ENCODE results near the gene CCN2. TPM values are rescaled to one million over a fixed set of nuclear protein-coding genes. Genes with fewer than 3 reads are reported as not detected.

The CCN2 gene
- total RNA-seq, 2 donors from 2014 or later: 19.4 to 115 TPM

GRCh38 chr6:131949909-131950766 is 1.0 kb downstream of the CCN2 start:
- no peaks in the 10 kb centered on the region for H3K9me3 ChIP-seq
- H3K4me1 ChIP-seq: no peaks in the 10 kb centered on the region
- H3K9ac ChIP-seq (ENCODE audit: low read depth in 2 of 2, low read length in 2 of 2): peak overlapping the region; percentile 84 to 93
- peak overlapping the region; percentile 76 for H3K27ac ChIP-seq
- H3K27me3 ChIP-seq: no peaks in the 10 kb centered on the region
- TF ChIP-seq, protein P1, sequence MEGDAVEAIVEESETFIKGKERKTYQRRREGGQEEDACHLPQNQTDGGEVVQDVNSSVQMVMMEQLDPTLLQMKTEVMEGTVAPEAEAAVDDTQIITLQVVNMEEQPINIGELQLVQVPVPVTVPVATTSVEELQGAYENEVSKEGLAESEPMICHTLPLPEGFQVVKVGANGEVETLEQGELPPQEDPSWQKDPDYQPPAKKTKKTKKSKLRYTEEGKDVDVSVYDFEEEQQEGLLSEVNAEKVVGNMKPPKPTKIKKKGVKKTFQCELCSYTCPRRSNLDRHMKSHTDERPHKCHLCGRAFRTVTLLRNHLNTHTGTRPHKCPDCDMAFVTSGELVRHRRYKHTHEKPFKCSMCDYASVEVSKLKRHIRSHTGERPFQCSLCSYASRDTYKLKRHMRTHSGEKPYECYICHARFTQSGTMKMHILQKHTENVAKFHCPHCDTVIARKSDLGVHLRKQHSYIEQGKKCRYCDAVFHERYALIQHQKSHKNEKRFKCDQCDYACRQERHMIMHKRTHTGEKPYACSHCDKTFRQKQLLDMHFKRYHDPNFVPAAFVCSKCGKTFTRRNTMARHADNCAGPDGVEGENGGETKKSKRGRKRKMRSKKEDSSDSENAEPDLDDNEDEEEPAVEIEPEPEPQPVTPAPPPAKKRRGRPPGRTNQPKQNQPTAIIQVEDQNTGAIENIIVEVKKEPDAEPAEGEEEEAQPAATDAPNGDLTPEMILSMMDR (IDR thresholded peaks at IDR 0.05): no peak
- H3K4me3 ChIP-seq: peak overlapping the region; percentile 57
- intact Hi-C loops (cut with DNase I): loop anchor here (5.0 kb wide), 1 partner anchor 212 kb away; no protein-coding TSS in a partner anchor
- no peaks in the 10 kb centered on the region for H3K36me3 ChIP-seq
- peak; percentile 83 for DNase-seq

- intact Hi-C loops (cut with DNase I): loop anchor here (5.0 kb wide), 1 partner anchor 213 kb away; no protein-coding TSS in a partner anchor
- no peaks in the 10 kb centered on the region for H3K36me3 ChIP-seq
- H3K27ac ChIP-seq: peak overlapping the region; percentile 76
- no peaks in the 10 kb centered on the region for H3K27me3 ChIP-seq
- TF ChIP-seq, protein P1 (IDR thresholded peaks at IDR 0.05): no peak
- DNase-seq: no peak
- H3K4me1 ChIP-seq: no peaks in the 10 kb centered on the region
- H3K4me3 ChIP-seq: peak overlapping the region; percentile 57
- H3K9ac ChIP-seq (ENCODE audit: low read depth in 2 of 2, low read length in 2 of 2): peak overlapping the region; percentile 82 to 84
- no peaks in the 10 kb centered on the region for H3K9me3 ChIP-seq
Observed at GRCh38 chr6:131949620-131949908, 1.6 kb downstream of the CCN2 start.

- H3K4me3 ChIP-seq: peak overlapping the region; percentile 57
- TF ChIP-seq, protein P1 (IDR thresholded peaks at IDR 0.05): no peak
- H3K27ac ChIP-seq: peak overlapping the region; percentile 76
- H3K36me3 ChIP-seq: no peaks in the 10 kb centered on the region
- H3K9me3 ChIP-seq: no peaks in the 10 kb centered on the region
- peak overlapping the region in 1 of 2 donors; percentile 48 for H3K9ac ChIP-seq (ENCODE audit: low read depth in 2 of 2, low read length in 2 of 2)
- no peak for DNase-seq
- intact Hi-C loops (cut with DNase I): loop anchor here (5.0 kb wide), 1 partner anchor 213 kb away; no protein-coding TSS in a partner anchor
- no peaks in the 10 kb centered on the region for H3K4me1 ChIP-seq
- no peaks in the 10 kb centered on the region for H3K27me3 ChIP-seq
Observed at GRCh38 chr6:131948692-131949619, 2.2 kb downstream of the CCN2 start.

GRCh38 chr6:131947986-131948661 is 3.0 kb downstream of the CCN2 start:
- intact Hi-C loops (cut with DNase I): loop anchor here (5.0 kb wide), 1 partner anchor 214 kb away; no protein-coding TSS in a partner anchor
- Histone ChIP-seq H3K27me3 (no peaks in the 10 kb centered on the region), H3K9me3 (no peaks in the 10 kb centered on the region), H3K27ac (peak overlapping the region; percentile 76), H3K4me3 (no peak overlapping the region), H3K4me1 (no peaks in the 10 kb centered on the region), H3K36me3 (no peaks in the 10 kb centered on the region), H3K9ac (ENCODE audit: low read depth in 2 of 2, low read length in 2 of 2) (peak overlapping the region in 1 of 2 donors; percentile 48)
- TF ChIP-seq, protein P1 (IDR thresholded peaks at IDR 0.05): no peak
- DNase-seq: no peak
